Thoracic aorta (tissue), 2 donors: ENCODE data around the gene STH. TPM values are rescaled to one million over a fixed set of nuclear protein-coding genes. Genes with fewer than 3 reads are reported as not detected.

Source experiments
- ATAC-seq: fragments of 150-250 bp; one replicate; pipeline ENCODE4 v1.8.0; 2017; ENCODE audit warnings: low read depth; ENCODE audit not compliant: insufficient number of reproducible peaks, low FRiP score
- DNase-seq: peaks from one replicate; pipeline ENCODE4 v3.0.0-alpha.2; 2020; ENCODE audit warnings: low spot score
- H3K27ac ChIP-seq, 2 donors: fragments of 200-600 bp; sonication (generic); 1 replicate in 1 of 2; 2 replicates in 1 of 2; pipeline ENCODE4 v1.5.1; 2016; ENCODE audit warnings: mild to moderate bottlenecking in 2 of 2, moderate library complexity in 2 of 2
- H3K27me3 ChIP-seq: fragments of 200-600 bp; sonication (generic); replicated peaks from 2 replicates; pipeline ENCODE4 v1.6.0; 2016; ENCODE audit warnings: mild to moderate bottlenecking; ENCODE audit not compliant: insufficient read depth
- H3K36me3 ChIP-seq: fragments of 200-600 bp; sonication (generic); one replicate; pipeline ENCODE4 v1.5.1; 2016
- H3K4me1 ChIP-seq, 2 donors: fragments of 200-600 bp; sonication (generic); 1 replicate in 1 of 2; 2 replicates in 1 of 2; pipeline versions ENCODE4 v1.5.1 to v1.6.0; 2016; ENCODE audit warnings: low read depth in 2 of 2, mild to moderate bottlenecking in 1 of 2; ENCODE audit not compliant: control insufficient read depth in 1 of 2
- H3K4me3 ChIP-seq: fragments of 200-600 bp; sonication (generic); 2 replicates; pipeline ENCODE4 v1.5.1; 2016; ENCODE audit warnings: mild to moderate bottlenecking
- H3K9me3 ChIP-seq: fragments of 200-600 bp; sonication (generic); 2 replicates; pipeline ENCODE4 v1.5.1; 2016
- CTCF ChIP-seq: fragments of 200-600 bp; sonication (generic); IDR thresholded peaks from one replicate; pipeline ENCODE4 v1.5.1; 2019; ENCODE audit warnings: antibody characterized with exemption
- total RNA-seq, 2 donors: library from RNA; depleted of rRNA; stranded (reverse); fragments of >200 nt; gene quantifications; one replicate each; pipeline versions ENCODE4 v1.1.0 to v1.2.3, GENCODE V29; 2016

Gene STH
- total RNA-seq, 2 donors from 2014 or later, result not detected

GRCh38 chr17:45979137-45979536, 19.9 kb upstream of the STH start:
- H3K4me3 ChIP-seq, result no peak overlapping the region
- H3K36me3 ChIP-seq, result no peaks in the 10 kb centered on the region
- no peaks in the 10 kb centered on the region for H3K4me1 ChIP-seq
- no peaks in the 10 kb centered on the region for H3K27me3 ChIP-seq
- no peak for DNase-seq
- no peak for TF ChIP-seq CTCF
- ATAC-seq, result no peak
- H3K27ac ChIP-seq, result no peak overlapping the region
- no peaks in the 10 kb centered on the region for H3K9me3 ChIP-seq

GRCh38 chr17:45980855-45981254, 18.2 kb upstream of the STH start:
- no peak for TF ChIP-seq CTCF
- Histone ChIP-seq H3K36me3 (no peaks in the 10 kb centered on the region), H3K27me3 (no peaks in the 10 kb centered on the region), H3K9me3 (no peaks in the 10 kb centered on the region), H3K4me3 (no peak overlapping the region), H3K4me1 (no peaks in the 10 kb centered on the region), H3K27ac (no peak overlapping the region)
- ATAC-seq (no peak), DNase-seq (no peak)

- DNase-seq, result no peak
- no peak overlapping the region for H3K27ac ChIP-seq
- H3K36me3 ChIP-seq, result no peaks in the 10 kb centered on the region
- H3K4me3 ChIP-seq, result no peak overlapping the region
- ATAC-seq, result no peak
- TF ChIP-seq CTCF, result no peak
- H3K4me1 ChIP-seq, result no peaks in the 10 kb centered on the region
- no peaks in the 10 kb centered on the region for H3K9me3 ChIP-seq
- H3K27me3 ChIP-seq, result no peaks in the 10 kb centered on the region
Observed at GRCh38 chr17:45981306-45981705, 17.7 kb upstream of the STH start.

GRCh38 chr17:45982791-45983613, 16.0 kb upstream of the STH start:
- no peaks in the 10 kb centered on the region for H3K27me3 ChIP-seq
- no peak overlapping the region for H3K4me3 ChIP-seq
- no peaks in the 10 kb centered on the region for H3K4me1 ChIP-seq
- no peaks in the 10 kb centered on the region for H3K36me3 ChIP-seq
- DNase-seq, result no peak
- no peak overlapping the region for H3K27ac ChIP-seq
- H3K9me3 ChIP-seq, result no peaks in the 10 kb centered on the region
- no peak for ATAC-seq
- no peak for TF ChIP-seq CTCF

- Histone ChIP-seq H3K27me3 (no peaks in the 10 kb centered on the region), H3K4me3 (no peak overlapping the region), H3K27ac (no peak overlapping the region), H3K36me3 (no peaks in the 10 kb centered on the region), H3K9me3 (no peaks in the 10 kb centered on the region), H3K4me1 (no peaks in the 10 kb centered on the region)
- DNase-seq, result no peak
- TF ChIP-seq CTCF, result no peak
- ATAC-seq, result no peak
Observed at GRCh38 chr17:45983614-45984310, 15.3 kb upstream of the STH start.
